NCI-H526 treated with DMSO at 0.1 percent for 48 hours (cell line): ENCODE results near the gene ERO1A.

Experiments used
- DNase-seq: peaks from one replicate; lab custom pipeline; 2025; lab: John Stamatoyannopoulos, UW

Gene ERO1A

DNA sequence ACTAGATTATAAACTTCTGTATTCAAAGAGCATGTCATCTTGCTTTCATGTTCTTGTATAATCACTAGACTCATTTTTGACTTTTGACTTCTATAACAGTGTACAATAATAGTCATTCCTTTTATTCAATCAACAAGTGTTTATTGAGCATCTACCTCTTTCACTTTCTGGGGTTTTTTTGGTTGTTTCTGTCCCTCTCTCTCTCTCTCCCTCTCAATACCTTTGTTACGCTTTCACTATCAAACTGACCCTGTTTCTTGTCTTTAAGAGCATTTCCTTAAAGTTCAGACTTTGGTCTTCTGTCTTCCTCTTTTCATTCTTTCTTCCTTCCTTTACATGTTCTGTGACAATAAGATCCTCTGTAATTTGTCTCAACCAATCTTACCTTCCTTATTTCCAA lies 93.2 kb downstream of the ERO1A start:
- DNase-seq: no peak

GRCh38 chr14:52599974-52600373 lies 95.4 kb downstream of the ERO1A start:
- no peak for DNase-seq

- DNase-seq: no peak
These were observed 96.8 kb downstream of the ERO1A start for GRCh38 chr14:52598568-52598967.

DNA sequence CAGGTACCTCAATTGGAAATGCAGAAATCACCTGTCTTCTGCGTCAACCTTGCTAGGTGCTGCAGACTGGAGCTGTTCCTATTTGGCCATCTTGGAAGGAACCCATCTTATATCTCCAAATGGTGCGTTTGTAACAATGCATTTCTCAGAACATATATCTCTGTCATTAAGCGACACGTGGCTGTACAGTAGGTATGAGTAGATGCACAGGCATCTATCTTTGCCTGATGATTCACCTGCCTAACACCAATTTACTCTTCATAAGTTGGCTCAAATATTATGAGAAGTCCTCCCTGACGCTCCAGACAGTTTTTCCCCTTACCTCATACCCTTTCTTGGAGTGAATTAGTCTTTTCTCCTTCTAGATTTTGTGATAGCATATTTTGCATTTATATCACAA lies 98.5 kb downstream of the ERO1A start:
- DNase-seq: no peak

DNA sequence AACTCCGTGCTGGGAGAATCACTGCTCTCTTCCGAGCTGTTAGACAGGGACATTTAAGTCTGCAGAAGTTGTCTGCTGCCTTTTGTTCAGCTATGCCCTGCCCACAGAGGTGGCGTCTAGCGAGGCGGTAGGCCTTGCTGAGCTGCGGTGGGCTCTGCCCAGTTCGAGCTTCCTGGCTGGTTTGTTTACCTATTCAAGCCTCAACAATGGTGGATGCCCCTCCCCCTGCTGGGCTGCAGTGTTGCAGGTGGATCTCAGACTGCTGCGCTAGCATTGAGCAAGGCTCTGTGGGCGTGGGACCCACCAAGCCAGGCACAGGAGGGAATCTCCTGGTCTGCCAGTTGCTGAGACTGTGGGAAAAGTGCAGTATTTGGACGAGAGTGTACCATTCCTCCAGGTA lies 99.0 kb downstream of the ERO1A start:
- DNase-seq: no peak

DNA sequence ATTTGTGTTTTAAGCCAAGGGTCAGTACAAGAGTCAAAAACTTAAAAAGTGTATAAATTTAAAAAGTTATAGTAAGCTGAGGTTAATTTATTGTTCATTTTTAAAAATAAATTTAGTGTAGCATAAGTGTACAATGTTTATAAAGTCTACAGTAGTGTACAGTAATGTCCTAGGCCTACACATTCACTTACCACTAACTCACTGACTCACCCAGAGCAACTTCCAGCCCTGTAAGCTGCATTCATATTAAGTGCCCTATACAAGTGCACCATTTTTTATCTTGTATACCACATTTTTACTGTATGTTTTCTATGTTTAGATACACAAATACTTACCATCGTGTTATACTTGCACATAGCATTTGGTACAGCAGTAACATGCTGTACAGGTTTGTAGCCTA lies 105.0 kb downstream of the ERO1A start:
- DNase-seq: no peak
